Superior temporal gyrus (tissue), 1 donor: ENCODE results near the gene ASGR2.

ENCODE experiments used
- DNase-seq: peaks from one replicate; pipeline ENCODE4 v3.0.0-alpha.2; 2016; ENCODE audit errors: extremely low spot score

ASGR2 gene

GRCh38 chr17:7064261-7064660, 50.4 kb downstream of the ASGR2 start:
- DNase-seq: no peak

DNA sequence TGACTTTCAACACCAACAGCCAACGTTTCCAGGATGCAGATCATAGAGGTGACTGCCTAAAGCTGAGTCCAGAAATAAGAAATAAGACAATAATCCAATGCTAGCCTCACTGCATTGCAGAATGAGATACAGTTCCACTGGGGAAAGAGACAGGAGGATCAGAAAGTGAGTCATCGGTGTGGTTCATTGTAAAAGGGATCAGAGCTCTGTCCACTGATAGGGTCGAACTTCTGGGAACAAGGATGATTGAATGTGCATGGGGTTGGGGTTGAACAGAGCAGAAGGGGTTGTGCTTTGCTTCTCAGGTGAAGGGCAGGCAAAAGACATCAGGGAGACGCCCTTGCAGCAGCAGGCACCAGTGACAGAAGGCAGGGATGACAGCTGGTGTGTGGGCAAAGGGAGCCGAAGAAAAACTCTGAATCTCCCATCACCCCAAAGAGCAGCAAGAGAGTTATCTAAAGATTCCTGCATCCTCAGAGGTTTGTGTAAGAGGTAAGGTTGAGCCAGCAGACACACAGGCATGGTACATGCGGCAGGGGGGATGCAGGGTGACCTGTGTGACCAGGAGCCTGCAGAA, 51.0 kb downstream of the ASGR2 start:
- DNase-seq: no peak

DNA sequence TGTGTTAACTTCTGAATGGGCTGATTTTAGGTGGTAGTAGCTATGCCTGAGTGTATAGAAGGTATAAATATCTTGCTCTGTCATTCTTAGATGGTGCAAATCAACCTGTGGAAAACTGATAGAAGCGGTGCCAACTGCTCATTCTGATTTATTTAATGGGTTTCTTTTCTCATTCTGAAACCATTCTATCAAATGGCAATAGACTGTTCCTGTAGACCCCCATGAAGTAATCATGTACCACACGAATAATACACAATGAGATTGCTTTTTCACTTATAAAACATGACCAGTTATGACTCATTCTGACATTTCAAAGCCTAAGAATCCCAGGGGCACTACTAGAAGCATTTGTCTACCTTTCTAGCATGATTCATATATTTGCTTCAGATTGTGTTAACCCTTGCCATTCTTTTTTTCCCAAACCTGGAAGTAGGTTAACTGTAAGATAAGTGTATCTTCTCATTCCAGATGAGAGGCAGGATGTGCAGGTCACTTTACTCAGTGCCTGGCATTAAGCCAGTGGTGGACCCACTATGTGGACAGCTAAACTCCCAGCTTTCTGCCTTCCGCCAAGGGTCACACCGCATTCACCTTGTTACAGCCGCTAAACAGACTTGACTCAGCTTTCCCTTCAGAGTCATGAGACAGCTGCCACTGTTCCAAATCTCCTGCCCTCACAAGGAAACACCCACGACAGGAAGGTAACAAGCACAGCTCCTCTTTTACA, 54.3 kb downstream of the ASGR2 start:
- no peak for DNase-seq

DNA sequence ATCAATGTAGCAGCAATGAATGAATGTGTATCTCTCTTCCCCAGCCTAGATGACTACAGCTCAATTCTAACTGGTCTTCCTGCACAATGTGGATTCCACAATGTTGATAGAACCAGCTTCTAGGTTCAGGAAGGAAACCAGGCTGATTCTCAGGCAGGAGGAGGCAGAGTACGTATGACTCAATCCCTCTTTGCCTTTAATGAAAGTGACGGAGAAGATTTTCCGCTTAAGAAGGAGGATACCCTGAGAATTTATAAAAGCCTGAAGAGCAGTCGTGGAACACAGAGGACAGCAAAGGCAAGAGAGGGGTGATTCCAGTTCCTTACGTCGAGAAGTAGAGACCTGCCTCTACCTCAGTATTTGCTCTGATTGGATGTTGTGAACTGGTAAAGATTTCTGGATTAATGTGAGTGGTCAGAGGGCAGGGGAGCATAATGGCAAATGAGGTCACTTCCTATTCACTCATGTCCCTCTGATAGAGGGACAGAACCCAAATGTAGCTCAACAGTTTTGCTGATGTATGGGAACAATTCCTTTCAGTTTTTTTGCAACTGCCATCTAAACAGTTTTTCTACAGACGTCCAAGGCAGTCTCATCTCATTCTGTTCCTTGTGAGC, 55.7 kb downstream of the ASGR2 start:
- DNase-seq: no peak

GRCh38 chr17:7056386-7056785, 58.2 kb downstream of the ASGR2 start:
- DNase-seq: no peak
